Thymus (tissue), 11 donors: Measurements from ENCODE around the gene AIRE. TPM values are rescaled to one million over a fixed set of nuclear protein-coding genes. Genes with fewer than 3 reads are reported as not detected.
A peak's percentile ranks its signal among the peaks of the same experiment; 100 is the strongest.
"Not testable (repeated sequence)": the region's sequence is repeated elsewhere in the genome, so short reads cannot be mapped to it uniquely, and the experiment has no call there.

Source experiments
- DNase-seq, 9 donors: peaks; one replicate each; pipeline ENCODE4 v3.0.0-alpha.2; 2013; ENCODE audit warnings: low spot score in 9 of 9, low read depth in 6 of 9, missing footprints in 1 of 9
- H3K27ac ChIP-seq, 2 donors: one replicate each; pipeline ENCODE4 v1.5.1; 2013; ENCODE audit warnings: control low read depth in 1 of 2, low read depth in 1 of 2, low read length in 1 of 2, mild to moderate bottlenecking in 1 of 2, moderate library complexity in 1 of 2
- H3K27me3 ChIP-seq, 2 donors: one replicate each; pipeline ENCODE4 v1.5.1; 2013; ENCODE audit warnings: low read length in 1 of 2; ENCODE audit not compliant: control insufficient read depth in 2 of 2, insufficient read depth in 1 of 2
- H3K36me3 ChIP-seq, 2 donors: one replicate each; pipeline ENCODE4 v1.5.1; 2013; ENCODE audit warnings: low read length in 1 of 2, mild to moderate bottlenecking in 1 of 2, moderate library complexity in 1 of 2; ENCODE audit not compliant: control insufficient read depth in 2 of 2, insufficient read depth in 2 of 2
- H3K4me1 ChIP-seq, 2 donors: one replicate each; pipeline ENCODE4 v1.5.1; 2013; ENCODE audit warnings: low read length in 2 of 2; ENCODE audit not compliant: control insufficient read depth in 2 of 2, insufficient read depth in 2 of 2
- H3K4me3 ChIP-seq, 2 donors: one replicate each; pipeline ENCODE4 v1.5.1; 2013; ENCODE audit warnings: low read length in 2 of 2, control low read depth in 1 of 2, mild to moderate bottlenecking in 1 of 2
- H3K9me3 ChIP-seq, 2 donors: one replicate each; pipeline ENCODE4 v1.5.1; 2013; ENCODE audit warnings: low read length in 1 of 2, mild to moderate bottlenecking in 1 of 2; ENCODE audit not compliant: control insufficient read depth in 2 of 2, insufficient read depth in 1 of 2
- WGBS: extraction: QIAGEN DNeasy Blood & Tissue Kit; methylation state at CpG from one replicate; pipeline ENCODE4 v1.1.7; 2013; 5-methylcytosine and 5-hydroxymethylcytosine counted together
- polyA plus RNA-seq: library from polyadenylated mRNA; stranded (reverse); fragments of 200-250 nt; gene quantifications from one replicate; pipeline ENCODE4 v1.2.3, GENCODE V29; 2013
- total RNA-seq: library from RNA; stranded (reverse); fragments of 120-200 nt; gene quantifications from one replicate; pipeline ENCODE4 v1.2.4, GENCODE V29; 2013
- donor health status: healthy.

The AIRE gene
- total and polyA plus RNA-seq, 2 donors, result 11.9 to 52.2 TPM

- no peaks in the 10 kb centered on the region for H3K27me3 ChIP-seq
- peaks cover 0 to 10% of the 10 kb centered on the region in 2 donors for H3K4me1 ChIP-seq
- no peak for DNase-seq
- no peak overlapping the region for H3K4me3 ChIP-seq
- peaks cover 20 to 60% of the 10 kb centered on the region in 2 donors for H3K36me3 ChIP-seq
- no peaks in the 10 kb centered on the region for H3K9me3 ChIP-seq
- H3K27ac ChIP-seq, result no peak overlapping the region
- WGBS, result 94% methylated on average over 26 of the region's 26 CpGs
Observed at GRCh38 chr21:44334329-44335030, 48.8 kb downstream of the AIRE start.

- Histone ChIP-seq H3K36me3 (peaks cover 20 to 54% of the 10 kb centered on the region in 2 donors), H3K4me1 (peaks cover 5 to 20% of the 10 kb centered on the region in 2 donors), H3K4me3 (no peak overlapping the region), H3K27me3 (no peaks in the 10 kb centered on the region), H3K9me3 (no peaks in the 10 kb centered on the region), H3K27ac (no peak overlapping the region)
- 98% methylated on average over 23 of the region's 24 CpGs for WGBS
- no peak for DNase-seq
Observed at GRCh38 chr21:44335266-44336059, 49.8 kb downstream of the AIRE start.

- H3K27ac ChIP-seq, result no peak overlapping the region
- no peak overlapping the region for H3K4me3 ChIP-seq
- peaks cover 5 to 22% of the 10 kb centered on the region in 2 donors for H3K4me1 ChIP-seq
- WGBS, result 82% methylated on average over 3 of the region's 3 CpGs
- H3K9me3 ChIP-seq, result no peaks in the 10 kb centered on the region
- H3K27me3 ChIP-seq, result no peaks in the 10 kb centered on the region
- DNase-seq, result no peak
- peaks cover 16 to 34% of the 10 kb centered on the region in 2 donors for H3K36me3 ChIP-seq
Observed at GRCh38 chr21:44337449-44337848, 51.8 kb downstream of the AIRE start.

- peak overlapping the region; percentile 63 to 76 for H3K27ac ChIP-seq
- H3K4me1 ChIP-seq, result peaks cover 5 to 22% of the 10 kb centered on the region in 2 donors
- no peaks in the 10 kb centered on the region for H3K27me3 ChIP-seq
- peak overlapping the region; percentile 29 for H3K4me3 ChIP-seq
- 22% methylated on average over 40 of the region's 47 CpGs for WGBS
- DNase-seq, result peak in 2 of 9 donors; percentile 48 to 60
- peaks cover 11 to 28% of the 10 kb centered on the region in 2 donors for H3K36me3 ChIP-seq
- H3K9me3 ChIP-seq, result no peaks in the 10 kb centered on the region
Observed at GRCh38 chr21:44337941-44338895, 52.5 kb downstream of the AIRE start.

- no peaks in the 10 kb centered on the region for H3K27me3 ChIP-seq
- peaks cover 11 to 24% of the 10 kb centered on the region in 2 donors for H3K36me3 ChIP-seq
- H3K9me3 ChIP-seq, result no peaks in the 10 kb centered on the region
- under 1% methylated on average over 84 of the region's 90 CpGs for WGBS
- DNase-seq, result peak; percentile 82 to 97 (median 91)
- peaks cover 5 to 17% of the 10 kb centered on the region in 2 donors for H3K4me1 ChIP-seq
- peak within 1 kb of the TSS; percentile 98 to 99 for H3K27ac ChIP-seq
- H3K4me3 ChIP-seq, result peak within 1 kb of the TSS; percentile 92
Observed at GRCh38 chr21:44338971-44339910, 53.6 kb downstream of the AIRE start, which contains the start of gene CFAP410. CFAP410 (minus strand) TSS chr21:44339390; CDS start chr21:44339194, 196 bp downstream.

- 95% methylated on average over 12 of the region's 12 CpGs for WGBS
- not testable (repeated sequence) for H3K36me3 ChIP-seq, DNase-seq, H3K27ac ChIP-seq, H3K9me3 ChIP-seq, H3K27me3 ChIP-seq, H3K4me3 ChIP-seq
- H3K4me1 ChIP-seq, result peaks cover 5 to 25% of the 10 kb centered on the region in 2 donors
Observed at GRCh38 chr21:44341726-44342458, 56.2 kb downstream of the AIRE start.

- peaks cover 5 to 28% of the 10 kb centered on the region in 2 donors for H3K4me1 ChIP-seq
- H3K27me3 ChIP-seq, H3K36me3 ChIP-seq, DNase-seq, H3K4me3 ChIP-seq, H3K27ac ChIP-seq, H3K9me3 ChIP-seq: not testable (repeated sequence)
- 82% methylated on average over 8 of the region's 8 CpGs for WGBS
Observed at GRCh38 chr21:44342981-44343380, 57.3 kb downstream of the AIRE start.
